C4-2B (cell line): ENCODE data around the gene NAA11.

Experiments
- ZFX ChIP-seq: fragments of 450-650 bp; IDR thresholded peaks from 2 replicates; pipeline ENCODE4 v1.6.1; 2017
- TF ChIP-seq, protein P1 (sequence below): fragments of 450-650 bp; conservative IDR thresholded peaks from 2 replicates; pipeline ENCODE4 v1.5.1; 2017; ENCODE audit warnings: mild to moderate bottlenecking

DNA sequence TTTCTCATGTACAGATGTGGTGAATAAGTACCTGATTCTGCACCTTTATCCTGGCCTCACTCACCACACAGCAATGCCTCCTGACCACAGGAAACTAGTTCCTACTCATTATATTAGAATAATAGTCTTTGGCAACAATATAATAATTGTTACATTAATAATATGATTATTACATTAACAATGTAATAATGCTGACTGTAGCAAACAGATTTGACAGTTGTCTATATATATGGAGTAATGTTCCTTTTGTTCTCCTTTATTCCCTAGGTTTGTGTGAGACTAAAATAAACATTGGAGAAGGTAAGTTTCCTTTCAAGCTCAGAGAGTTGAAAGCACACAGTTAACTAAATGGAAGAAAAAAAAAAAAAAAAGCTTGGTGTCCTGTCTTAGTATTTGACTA lies 40.6 kb upstream of the NAA11 start:
- TF ChIP-seq, protein P1, sequence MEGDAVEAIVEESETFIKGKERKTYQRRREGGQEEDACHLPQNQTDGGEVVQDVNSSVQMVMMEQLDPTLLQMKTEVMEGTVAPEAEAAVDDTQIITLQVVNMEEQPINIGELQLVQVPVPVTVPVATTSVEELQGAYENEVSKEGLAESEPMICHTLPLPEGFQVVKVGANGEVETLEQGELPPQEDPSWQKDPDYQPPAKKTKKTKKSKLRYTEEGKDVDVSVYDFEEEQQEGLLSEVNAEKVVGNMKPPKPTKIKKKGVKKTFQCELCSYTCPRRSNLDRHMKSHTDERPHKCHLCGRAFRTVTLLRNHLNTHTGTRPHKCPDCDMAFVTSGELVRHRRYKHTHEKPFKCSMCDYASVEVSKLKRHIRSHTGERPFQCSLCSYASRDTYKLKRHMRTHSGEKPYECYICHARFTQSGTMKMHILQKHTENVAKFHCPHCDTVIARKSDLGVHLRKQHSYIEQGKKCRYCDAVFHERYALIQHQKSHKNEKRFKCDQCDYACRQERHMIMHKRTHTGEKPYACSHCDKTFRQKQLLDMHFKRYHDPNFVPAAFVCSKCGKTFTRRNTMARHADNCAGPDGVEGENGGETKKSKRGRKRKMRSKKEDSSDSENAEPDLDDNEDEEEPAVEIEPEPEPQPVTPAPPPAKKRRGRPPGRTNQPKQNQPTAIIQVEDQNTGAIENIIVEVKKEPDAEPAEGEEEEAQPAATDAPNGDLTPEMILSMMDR, result no peak
- TF ChIP-seq ZFX, result no peak
